ENCODE data around the gene UTS2.

DNA sequence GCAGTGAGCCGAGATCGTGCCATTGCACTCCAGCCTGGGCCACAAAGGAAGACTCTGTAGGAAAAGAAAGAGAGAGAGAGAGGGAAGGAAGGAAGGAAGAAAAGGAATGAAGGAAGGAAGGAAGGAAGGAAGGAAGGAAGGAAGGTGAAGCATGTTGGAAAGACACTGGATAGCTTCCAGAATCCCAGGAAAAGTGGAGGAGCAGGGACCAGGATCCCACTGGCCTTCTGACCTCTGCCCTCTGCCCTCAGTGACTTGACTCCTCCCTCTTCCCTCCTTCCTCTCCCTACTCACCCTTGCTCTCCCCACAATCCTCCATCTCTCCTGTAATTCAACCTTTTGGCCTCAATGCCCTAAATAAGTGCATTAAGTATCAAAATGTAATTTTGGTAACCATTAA is 4.1 kb upstream of the UTS2 start:
- TF ChIP-seq, protein P1, sequence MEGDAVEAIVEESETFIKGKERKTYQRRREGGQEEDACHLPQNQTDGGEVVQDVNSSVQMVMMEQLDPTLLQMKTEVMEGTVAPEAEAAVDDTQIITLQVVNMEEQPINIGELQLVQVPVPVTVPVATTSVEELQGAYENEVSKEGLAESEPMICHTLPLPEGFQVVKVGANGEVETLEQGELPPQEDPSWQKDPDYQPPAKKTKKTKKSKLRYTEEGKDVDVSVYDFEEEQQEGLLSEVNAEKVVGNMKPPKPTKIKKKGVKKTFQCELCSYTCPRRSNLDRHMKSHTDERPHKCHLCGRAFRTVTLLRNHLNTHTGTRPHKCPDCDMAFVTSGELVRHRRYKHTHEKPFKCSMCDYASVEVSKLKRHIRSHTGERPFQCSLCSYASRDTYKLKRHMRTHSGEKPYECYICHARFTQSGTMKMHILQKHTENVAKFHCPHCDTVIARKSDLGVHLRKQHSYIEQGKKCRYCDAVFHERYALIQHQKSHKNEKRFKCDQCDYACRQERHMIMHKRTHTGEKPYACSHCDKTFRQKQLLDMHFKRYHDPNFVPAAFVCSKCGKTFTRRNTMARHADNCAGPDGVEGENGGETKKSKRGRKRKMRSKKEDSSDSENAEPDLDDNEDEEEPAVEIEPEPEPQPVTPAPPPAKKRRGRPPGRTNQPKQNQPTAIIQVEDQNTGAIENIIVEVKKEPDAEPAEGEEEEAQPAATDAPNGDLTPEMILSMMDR (conservative IDR thresholded peaks at IDR 0.05; ENCODE audit: low read depth, low read length): no peak
- TF ChIP-seq CEBPB (IDR thresholded peaks at IDR 0.05; ENCODE audit: low read depth, low read length): no peak
- TF ChIP-seq POLR2A (IDR thresholded peaks at IDR 0.05; ENCODE audit: low read depth, low read length): no peak
- no peak for TF ChIP-seq CHD1 (IDR thresholded peaks at IDR 0.05; ENCODE audit: low read depth, low read length)
- TF ChIP-seq MAFK (IDR thresholded peaks at IDR 0.05; ENCODE audit: low read depth, low read length): no peak
- no peak for TF ChIP-seq RAD21 (IDR thresholded peaks at IDR 0.05; ENCODE audit: low read length)
- TF ChIP-seq FOS (IDR thresholded peaks at IDR 0.05; ENCODE audit: low read depth, low read length): no peak
- TF ChIP-seq RFX5 (IDR thresholded peaks at IDR 0.05; ENCODE audit: low read depth, low read length): no peak
- TF ChIP-seq, protein P2, sequence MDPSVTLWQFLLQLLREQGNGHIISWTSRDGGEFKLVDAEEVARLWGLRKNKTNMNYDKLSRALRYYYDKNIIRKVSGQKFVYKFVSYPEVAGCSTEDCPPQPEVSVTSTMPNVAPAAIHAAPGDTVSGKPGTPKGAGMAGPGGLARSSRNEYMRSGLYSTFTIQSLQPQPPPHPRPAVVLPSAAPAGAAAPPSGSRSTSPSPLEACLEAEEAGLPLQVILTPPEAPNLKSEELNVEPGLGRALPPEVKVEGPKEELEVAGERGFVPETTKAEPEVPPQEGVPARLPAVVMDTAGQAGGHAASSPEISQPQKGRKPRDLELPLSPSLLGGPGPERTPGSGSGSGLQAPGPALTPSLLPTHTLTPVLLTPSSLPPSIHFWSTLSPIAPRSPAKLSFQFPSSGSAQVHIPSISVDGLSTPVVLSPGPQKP (IDR thresholded peaks at IDR 0.05; ENCODE audit: borderline replicate concordance, low read depth, low read length): no peak
- TF ChIP-seq, protein P3, sequence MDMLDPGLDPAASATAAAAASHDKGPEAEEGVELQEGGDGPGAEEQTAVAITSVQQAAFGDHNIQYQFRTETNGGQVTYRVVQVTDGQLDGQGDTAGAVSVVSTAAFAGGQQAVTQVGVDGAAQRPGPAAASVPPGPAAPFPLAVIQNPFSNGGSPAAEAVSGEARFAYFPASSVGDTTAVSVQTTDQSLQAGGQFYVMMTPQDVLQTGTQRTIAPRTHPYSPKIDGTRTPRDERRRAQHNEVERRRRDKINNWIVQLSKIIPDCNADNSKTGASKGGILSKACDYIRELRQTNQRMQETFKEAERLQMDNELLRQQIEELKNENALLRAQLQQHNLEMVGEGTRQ (IDR thresholded peaks at IDR 0.05; ENCODE audit: low read depth, low read length): no peak
